Measurements from ENCODE around the gene PGA5.

PGA5 gene

DNA sequence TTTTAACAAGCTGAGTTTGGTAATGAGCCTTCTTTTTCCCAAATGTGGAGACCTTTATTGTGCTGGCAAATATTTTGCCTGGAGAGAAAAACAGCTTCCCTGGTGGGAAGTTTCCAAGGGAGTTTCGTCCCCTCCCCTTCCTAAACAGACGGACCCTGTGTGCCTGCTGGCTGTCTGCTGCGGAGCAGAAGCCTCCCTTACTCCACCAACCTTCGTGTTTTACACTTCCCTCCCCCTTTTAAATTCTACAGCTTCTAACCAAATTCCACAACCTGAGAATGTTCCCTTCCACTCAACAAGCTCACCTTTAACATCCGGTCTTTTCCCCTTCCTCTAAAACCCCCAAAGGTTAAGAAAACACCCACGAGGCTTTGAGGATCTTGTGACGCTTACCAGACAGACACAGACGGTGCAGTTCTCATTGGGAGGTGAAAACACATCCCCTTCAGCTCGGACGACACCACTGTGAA lies 37.1 kb downstream of the PGA5 start:
- H3K27me3 ChIP-seq (ENCODE audit: insufficient read depth, poor library complexity, severe bottlenecking), result no peaks in the 10 kb centered on the region
- TF ChIP-seq SPI1 (IDR thresholded peaks at IDR 0.05; ENCODE audit: borderline replicate concordance, low read depth), result no peak
- no peak for TF ChIP-seq GABPA (IDR thresholded peaks at IDR 0.05; ENCODE audit: low read depth)
- TF ChIP-seq POLR2AphosphoS5 (IDR thresholded peaks at IDR 0.05; ENCODE audit: low read depth), result no peak
- TF ChIP-seq, protein P1, sequence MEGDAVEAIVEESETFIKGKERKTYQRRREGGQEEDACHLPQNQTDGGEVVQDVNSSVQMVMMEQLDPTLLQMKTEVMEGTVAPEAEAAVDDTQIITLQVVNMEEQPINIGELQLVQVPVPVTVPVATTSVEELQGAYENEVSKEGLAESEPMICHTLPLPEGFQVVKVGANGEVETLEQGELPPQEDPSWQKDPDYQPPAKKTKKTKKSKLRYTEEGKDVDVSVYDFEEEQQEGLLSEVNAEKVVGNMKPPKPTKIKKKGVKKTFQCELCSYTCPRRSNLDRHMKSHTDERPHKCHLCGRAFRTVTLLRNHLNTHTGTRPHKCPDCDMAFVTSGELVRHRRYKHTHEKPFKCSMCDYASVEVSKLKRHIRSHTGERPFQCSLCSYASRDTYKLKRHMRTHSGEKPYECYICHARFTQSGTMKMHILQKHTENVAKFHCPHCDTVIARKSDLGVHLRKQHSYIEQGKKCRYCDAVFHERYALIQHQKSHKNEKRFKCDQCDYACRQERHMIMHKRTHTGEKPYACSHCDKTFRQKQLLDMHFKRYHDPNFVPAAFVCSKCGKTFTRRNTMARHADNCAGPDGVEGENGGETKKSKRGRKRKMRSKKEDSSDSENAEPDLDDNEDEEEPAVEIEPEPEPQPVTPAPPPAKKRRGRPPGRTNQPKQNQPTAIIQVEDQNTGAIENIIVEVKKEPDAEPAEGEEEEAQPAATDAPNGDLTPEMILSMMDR (IDR thresholded peaks at IDR 0.05; ENCODE audit: insufficient read depth, low read length), result no peak
- TF ChIP-seq, protein P2, sequence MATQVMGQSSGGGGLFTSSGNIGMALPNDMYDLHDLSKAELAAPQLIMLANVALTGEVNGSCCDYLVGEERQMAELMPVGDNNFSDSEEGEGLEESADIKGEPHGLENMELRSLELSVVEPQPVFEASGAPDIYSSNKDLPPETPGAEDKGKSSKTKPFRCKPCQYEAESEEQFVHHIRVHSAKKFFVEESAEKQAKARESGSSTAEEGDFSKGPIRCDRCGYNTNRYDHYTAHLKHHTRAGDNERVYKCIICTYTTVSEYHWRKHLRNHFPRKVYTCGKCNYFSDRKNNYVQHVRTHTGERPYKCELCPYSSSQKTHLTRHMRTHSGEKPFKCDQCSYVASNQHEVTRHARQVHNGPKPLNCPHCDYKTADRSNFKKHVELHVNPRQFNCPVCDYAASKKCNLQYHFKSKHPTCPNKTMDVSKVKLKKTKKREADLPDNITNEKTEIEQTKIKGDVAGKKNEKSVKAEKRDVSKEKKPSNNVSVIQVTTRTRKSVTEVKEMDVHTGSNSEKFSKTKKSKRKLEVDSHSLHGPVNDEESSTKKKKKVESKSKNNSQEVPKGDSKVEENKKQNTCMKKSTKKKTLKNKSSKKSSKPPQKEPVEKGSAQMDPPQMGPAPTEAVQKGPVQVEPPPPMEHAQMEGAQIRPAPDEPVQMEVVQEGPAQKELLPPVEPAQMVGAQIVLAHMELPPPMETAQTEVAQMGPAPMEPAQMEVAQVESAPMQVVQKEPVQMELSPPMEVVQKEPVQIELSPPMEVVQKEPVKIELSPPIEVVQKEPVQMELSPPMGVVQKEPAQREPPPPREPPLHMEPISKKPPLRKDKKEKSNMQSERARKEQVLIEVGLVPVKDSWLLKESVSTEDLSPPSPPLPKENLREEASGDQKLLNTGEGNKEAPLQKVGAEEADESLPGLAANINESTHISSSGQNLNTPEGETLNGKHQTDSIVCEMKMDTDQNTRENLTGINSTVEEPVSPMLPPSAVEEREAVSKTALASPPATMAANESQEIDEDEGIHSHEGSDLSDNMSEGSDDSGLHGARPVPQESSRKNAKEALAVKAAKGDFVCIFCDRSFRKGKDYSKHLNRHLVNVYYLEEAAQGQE (IDR thresholded peaks at IDR 0.05; ENCODE audit: insufficient replicate concordance, low read depth), result no peak
- H3K27ac ChIP-seq (replicated peaks), result no peak overlapping the region
- no peak overlapping the region for H3K4me3 ChIP-seq (replicated peaks; ENCODE audit: insufficient read depth, low read length)
- no peak for DNase-seq (ENCODE audit: low read depth in 1 of 2, low spot score in 1 of 2)

DNA sequence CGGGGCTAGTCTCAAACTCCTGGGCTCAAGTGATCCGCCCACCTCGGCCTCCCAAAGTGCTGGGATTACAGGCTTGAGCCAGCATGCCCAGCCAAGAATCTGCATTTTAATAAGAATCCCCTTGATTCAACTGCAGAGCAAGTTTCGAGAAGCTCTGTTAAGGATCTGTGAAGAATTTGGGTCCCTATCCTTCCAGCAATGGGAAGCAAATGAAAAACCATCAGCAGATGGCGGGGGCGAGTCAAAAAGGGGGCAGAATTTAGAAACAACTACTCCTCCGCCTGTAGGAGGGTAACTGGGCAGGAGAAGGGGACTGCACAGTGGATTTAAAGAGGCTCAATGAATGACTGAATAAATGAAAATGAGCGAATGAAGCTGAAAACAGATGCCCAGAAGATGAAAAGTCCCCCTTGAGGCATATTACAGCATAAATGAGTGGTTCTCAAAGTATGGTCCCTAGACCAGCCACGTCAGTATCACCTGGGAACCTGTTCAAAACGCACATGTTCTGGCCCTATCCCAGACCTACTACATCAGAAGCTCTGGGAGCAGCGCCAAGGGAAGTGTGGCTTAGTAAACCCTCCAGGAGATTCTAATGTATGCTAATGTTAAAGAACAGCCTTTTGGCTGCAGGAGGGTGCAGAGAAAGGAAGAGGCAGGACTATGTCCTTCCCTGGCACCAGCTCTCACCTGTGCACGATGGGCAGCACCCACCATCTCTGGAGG lies 39.1 kb downstream of the PGA5 start:
- TF ChIP-seq, protein P2 (IDR thresholded peaks at IDR 0.05; ENCODE audit: insufficient replicate concordance, low read depth), result no peak
- TF ChIP-seq SPI1 (IDR thresholded peaks at IDR 0.05; ENCODE audit: borderline replicate concordance, low read depth) (no peak), GABPA (IDR thresholded peaks at IDR 0.05; ENCODE audit: low read depth) (no peak), POLR2AphosphoS5 (IDR thresholded peaks at IDR 0.05; ENCODE audit: low read depth) (no peak)
- TF ChIP-seq, protein P1 (IDR thresholded peaks at IDR 0.05; ENCODE audit: insufficient read depth, low read length), result no peak
- Histone ChIP-seq H3K27ac (replicated peaks) (no peak overlapping the region), H3K27me3 (ENCODE audit: insufficient read depth, poor library complexity, severe bottlenecking) (no peaks in the 10 kb centered on the region), H3K4me3 (replicated peaks; ENCODE audit: insufficient read depth, low read length) (no peak overlapping the region)
- DNase-seq (ENCODE audit: low read depth in 1 of 2, low spot score in 1 of 2), result no peak

DNA sequence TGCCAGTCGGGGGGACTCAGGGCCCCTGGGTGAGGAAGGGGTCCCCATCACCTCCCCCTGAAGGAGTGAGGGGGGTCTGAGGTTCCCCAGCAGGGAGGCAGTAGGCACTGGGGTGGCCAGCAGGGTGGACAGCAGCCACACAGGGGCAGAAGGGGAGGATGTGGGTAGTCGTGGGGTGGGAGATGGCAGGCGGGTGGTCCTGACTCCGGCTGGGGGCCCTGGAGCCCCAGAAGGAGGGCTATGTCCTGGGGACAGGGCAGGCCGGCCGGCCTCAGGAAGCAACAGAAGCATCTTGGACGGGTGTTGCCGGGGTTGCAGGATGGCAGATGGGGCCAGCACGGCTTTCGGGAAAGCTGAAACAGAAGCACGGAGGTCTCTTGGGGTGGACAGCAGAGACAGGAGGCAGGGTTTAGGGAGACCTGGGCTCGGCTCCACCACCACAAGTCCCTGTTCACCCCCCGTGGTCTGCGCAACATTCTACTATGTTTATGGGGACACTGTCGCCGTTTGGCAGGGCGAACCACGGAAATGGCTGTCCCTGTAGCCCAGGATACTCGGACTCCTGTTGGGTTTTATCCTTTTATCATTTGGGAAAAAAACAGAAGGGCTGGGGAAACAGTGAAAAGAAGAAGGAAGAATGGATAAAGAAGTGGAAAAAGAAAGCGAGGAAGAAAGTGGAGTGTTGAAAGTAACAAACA lies 40.1 kb downstream of the PGA5 start:
- Histone ChIP-seq H3K27me3 (ENCODE audit: insufficient read depth, poor library complexity, severe bottlenecking) (no peaks in the 10 kb centered on the region), H3K4me3 (replicated peaks; ENCODE audit: insufficient read depth, low read length) (no peak overlapping the region), H3K27ac (replicated peaks) (no peak overlapping the region)
- no peak for DNase-seq (ENCODE audit: low read depth in 1 of 2, low spot score in 1 of 2)
- no peak for TF ChIP-seq SPI1 (IDR thresholded peaks at IDR 0.05; ENCODE audit: borderline replicate concordance, low read depth)
- TF ChIP-seq POLR2AphosphoS5 (IDR thresholded peaks at IDR 0.05; ENCODE audit: low read depth), result no peak
- TF ChIP-seq GABPA (IDR thresholded peaks at IDR 0.05; ENCODE audit: low read depth), result no peak
- TF ChIP-seq, protein P2 (IDR thresholded peaks at IDR 0.05; ENCODE audit: insufficient replicate concordance, low read depth), result no peak
- TF ChIP-seq, protein P1 (IDR thresholded peaks at IDR 0.05; ENCODE audit: insufficient read depth, low read length), result no peak
